Fibroblast of the aortic adventitia (primary cell): ENCODE measurements around the gene IL5RA. TPM values are rescaled to one million over a fixed set of nuclear protein-coding genes. Genes with fewer than 3 reads are reported as not detected.

ENCODE experiments used
- DNase-seq: peaks from one replicate; pipeline ENCODE4 v3.0.0-alpha.2; 2010; ENCODE audit warnings: low read depth
- H3K4me3 ChIP-seq: 2 replicates; pipeline ENCODE4 v1.5.1; 2011; ENCODE audit warnings: low read depth, mild to moderate bottlenecking, control low read depth, low read length, moderate library complexity
- total RNA-seq: library from RNA; depleted of rRNA; stranded (reverse); fragments of >200 nt; gene quantifications from 2 replicates; pipeline ENCODE4 v1.2.3, GENCODE V29; 2012; ENCODE audit warnings: low replicate concordance
- TF ChIP-seq, protein P1 (sequence below): IDR thresholded peaks from 2 replicates; pipeline ENCODE4 v1.5.1; 2011; ENCODE audit warnings: mild to moderate bottlenecking, low read length, control low read depth, inconsistent platforms; ENCODE audit not compliant: insufficient read depth

IL5RA gene
- total RNA-seq, 1 donor, result not detected

DNA sequence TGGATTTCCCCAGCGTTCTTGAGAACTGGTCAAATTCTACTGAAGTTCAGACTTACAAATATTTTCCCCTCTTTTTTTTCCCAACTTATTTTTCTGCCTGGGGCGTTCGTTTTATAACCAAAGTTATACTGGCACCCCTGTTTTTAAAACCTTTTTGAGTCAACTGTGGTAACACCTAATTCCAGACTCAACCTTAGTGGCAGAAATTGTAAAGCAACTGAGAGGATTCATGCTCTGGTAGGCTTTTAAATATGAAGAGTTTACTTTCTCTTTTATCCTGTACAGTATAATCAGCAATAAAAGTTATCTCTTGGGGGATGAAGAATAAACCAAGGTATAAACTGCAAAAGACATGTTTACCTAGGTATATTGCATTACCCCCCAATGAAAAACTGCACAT is 2.3 kb downstream of the IL5RA start:
- DNase-seq, result no peak
- no peak overlapping the region for H3K4me3 ChIP-seq
- TF ChIP-seq, protein P1, sequence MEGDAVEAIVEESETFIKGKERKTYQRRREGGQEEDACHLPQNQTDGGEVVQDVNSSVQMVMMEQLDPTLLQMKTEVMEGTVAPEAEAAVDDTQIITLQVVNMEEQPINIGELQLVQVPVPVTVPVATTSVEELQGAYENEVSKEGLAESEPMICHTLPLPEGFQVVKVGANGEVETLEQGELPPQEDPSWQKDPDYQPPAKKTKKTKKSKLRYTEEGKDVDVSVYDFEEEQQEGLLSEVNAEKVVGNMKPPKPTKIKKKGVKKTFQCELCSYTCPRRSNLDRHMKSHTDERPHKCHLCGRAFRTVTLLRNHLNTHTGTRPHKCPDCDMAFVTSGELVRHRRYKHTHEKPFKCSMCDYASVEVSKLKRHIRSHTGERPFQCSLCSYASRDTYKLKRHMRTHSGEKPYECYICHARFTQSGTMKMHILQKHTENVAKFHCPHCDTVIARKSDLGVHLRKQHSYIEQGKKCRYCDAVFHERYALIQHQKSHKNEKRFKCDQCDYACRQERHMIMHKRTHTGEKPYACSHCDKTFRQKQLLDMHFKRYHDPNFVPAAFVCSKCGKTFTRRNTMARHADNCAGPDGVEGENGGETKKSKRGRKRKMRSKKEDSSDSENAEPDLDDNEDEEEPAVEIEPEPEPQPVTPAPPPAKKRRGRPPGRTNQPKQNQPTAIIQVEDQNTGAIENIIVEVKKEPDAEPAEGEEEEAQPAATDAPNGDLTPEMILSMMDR, result no peak

DNA sequence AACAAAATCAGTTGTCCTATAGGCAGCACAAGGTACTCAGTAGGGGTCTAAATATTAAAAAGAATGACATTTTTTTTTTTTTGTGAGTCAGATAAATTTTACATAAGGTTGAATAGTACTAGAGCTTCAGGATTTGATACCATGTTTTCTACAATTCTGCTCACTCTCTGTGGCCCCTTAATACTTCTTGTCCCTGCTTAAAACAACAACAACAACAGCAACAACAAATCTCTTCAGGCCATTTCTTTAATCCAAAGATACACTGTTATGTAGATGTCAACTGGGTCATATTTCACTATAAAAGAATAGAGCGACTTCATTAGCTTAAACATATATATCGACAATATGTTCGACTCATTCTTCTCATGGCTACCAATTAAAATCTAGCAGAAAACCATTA is 3.0 kb downstream of the IL5RA start:
- DNase-seq, result no peak
- no peak overlapping the region for H3K4me3 ChIP-seq
- TF ChIP-seq, protein P1, result no peak

DNA sequence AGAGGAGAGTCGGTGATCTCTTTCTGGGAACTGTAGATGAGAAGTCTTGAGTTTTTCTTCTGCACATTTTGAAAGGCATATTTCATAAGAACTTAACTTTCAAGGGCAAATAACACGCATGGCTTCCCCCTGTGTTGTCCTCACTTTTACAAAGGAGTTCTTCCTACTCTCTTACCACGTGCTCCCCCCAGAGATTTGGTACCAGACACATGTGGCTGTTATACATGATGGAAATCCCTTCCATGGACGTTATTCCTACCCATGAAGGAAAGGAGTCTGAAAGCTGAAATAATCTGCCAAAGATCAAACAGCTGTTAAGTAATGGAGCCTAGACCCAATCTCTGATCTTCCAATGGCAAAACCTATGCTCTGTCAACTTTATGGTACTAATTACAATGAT is 4.4 kb downstream of the IL5RA start:
- TF ChIP-seq, protein P1, result no peak
- H3K4me3 ChIP-seq, result no peak overlapping the region
- DNase-seq, result no peak

DNA sequence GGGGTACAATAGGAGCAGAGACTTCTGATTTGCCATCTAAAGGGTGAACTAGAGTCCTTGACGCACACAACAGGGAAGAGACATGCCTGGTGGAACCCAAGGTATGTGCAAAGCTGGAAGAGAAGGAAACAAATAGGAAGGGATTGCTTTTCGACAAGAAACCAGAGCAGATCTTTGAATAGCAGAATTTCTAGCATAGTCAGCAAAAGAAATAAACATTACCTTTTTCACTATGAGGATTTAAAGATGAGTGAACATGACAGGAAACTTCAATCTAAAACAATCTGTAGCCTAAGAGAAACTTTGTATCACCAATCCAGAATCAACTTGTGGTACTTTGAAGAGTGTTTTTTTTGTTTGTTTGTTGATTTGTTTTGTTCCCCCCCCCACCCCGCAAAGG is 4.9 kb downstream of the IL5RA start:
- H3K4me3 ChIP-seq, result no peak overlapping the region
- no peak for DNase-seq
- TF ChIP-seq, protein P1, result no peak

DNA sequence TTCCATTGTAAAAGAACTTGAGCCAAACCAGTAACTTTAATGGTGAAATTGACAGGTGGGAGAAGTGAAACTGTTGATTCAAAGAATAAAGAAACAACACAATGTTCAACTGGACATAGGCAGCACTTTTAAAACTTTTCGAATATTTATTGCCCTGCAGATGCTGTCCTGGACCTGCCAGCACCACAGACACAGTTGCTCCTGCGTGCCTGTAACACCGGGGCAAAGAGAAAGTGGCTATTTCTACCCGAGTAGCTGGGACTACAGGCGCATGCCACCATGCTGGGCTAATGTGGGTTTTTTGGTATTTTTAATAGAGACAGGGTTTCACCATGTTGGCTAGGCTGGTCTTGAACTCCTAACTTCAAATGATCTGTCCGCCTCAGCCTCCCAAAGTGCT is 7.4 kb downstream of the IL5RA start:
- no peak for DNase-seq
- TF ChIP-seq, protein P1, result no peak
- no peak overlapping the region for H3K4me3 ChIP-seq

DNA sequence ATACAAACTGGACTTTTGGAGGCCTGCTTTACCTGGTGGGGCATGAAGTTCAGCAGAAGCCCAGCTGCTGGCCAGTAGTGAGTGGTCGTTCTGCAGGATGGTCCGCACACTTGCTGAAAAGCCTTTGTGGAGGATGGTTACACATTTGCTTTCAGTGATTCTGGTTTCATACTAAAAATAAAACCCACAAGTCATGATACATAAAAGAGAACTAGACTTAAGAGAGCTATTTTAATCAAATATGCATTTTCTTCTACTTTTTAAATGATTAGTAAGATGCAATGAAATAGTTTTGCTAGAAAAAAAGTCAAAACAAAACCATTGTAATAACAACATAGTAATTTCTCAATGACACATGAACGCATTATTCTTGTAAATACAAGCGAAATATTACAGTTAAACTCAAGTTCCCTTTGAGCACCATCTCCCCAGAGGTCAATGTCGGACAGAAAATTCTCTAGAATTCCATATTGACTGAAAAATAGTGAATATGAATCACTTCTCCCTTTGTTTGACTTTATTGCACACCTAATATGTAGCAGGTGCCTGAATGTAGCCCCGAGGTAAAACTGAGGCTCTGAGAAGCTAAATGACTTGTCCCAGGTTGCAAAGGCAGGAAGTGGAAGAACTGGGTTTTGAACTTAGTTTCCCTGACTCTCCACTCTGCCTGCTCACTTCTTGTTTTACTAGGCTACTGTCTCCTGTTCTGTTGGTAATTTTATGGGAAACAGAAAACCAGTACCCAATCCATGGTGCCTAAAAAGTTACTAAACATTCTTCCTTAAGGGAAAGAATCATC is 8.3 kb downstream of the IL5RA start:
- TF ChIP-seq, protein P1, result no peak
- H3K4me3 ChIP-seq, result no peak overlapping the region
- DNase-seq, result no peak

DNA sequence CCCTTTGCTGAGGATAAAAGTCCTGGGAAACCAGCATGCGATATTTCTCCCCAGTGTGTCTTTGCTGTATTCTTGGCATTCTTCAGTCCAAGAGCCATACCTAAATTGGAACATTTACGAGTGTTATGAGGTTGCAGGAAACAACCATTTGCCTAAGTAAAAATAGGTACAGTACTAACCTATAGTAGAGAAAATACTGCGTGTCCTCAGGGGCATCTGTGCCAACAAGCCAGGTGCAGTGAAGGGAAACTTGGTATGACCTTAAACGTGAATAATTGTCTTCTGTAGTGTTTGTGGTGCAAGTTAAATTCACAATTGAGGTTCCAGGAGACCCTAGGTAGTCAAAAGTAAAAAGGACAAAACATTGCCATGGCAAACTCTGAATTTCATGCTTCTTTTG is 12.2 kb downstream of the IL5RA start:
- DNase-seq, result no peak
- TF ChIP-seq, protein P1, result no peak
- no peak overlapping the region for H3K4me3 ChIP-seq
